ENCODE results near the gene HABP2. TPM values are rescaled to one million over a fixed set of nuclear protein-coding genes. Genes with fewer than 3 reads are reported as not detected.

The HABP2 gene
- total and polyA plus RNA-seq, 9 of the 15 experiments (the other 6 are each of a cell fraction or from before 2014, with no cell fraction given) = 0.09 TPM; not detected in 8

DNA sequence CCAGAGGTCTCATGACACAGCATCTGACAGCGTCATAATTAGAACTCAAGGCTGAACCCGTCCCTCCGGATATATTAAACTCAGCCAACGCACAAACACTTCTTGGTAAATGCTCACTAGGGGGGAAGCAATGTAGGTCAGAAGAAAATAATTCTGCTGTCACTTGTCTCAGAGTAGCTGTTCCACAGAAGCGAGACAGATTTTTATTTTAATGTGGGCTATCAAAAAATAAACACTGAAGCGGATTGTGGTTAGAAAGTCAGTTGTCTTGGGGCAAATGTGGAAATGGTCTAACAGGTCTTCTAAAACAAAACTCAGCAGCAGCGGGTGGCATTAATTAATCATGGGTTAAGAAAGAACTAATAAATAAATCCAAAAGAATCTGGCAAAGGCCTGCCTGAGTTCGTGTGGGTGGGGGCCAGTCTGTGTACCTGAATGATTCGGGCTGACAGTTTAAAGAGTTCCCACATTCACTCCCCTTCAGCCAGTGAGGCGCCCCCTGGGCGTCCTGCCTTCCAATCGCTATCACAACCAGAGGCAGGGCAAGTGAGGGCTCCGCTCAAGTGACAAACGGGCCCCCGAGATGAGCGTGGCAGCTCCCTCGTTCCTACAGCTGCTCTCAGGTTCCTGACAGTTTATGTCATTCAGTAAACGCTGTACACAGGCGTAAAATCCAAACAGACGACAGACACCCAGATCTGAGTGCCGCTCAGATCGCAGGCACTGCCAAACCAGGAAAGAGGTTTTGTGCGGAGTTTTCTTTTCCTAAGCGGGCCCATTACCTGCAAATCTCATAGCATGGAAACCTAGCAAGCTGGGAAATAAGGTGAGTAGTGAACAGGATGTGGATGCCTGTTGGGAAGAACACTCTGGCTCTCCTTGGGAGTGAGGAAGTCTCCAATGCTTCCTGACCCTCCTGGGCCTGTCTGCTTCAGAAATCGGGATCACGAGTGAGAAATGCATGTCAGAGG lies 58.1 kb downstream of the HABP2 start:
- no peak overlapping the region for H3K4me2 ChIP-seq (ENCODE audit: insufficient read depth, low read length)
- no TSS peak for BruUV-seq (replicated peaks)
- CTCF ChIA-PET (ENCODE audit: low intra/inter-chr PET ratio) = no interaction called here
- peaks cover 0 to 37% of the 10 kb centered on the region in 2 experiments; a peak in 2 of 5 replicates for H3K27me3 ChIP-seq (ENCODE audit: control insufficient read depth in 2 of 2, insufficient read depth in 2 of 2, low read length in 2 of 2)
- H3K9me1 ChIP-seq (ENCODE audit: control insufficient read depth, insufficient read depth, low read length) = no peaks in the 10 kb centered on the region
- POLR2A ChIA-PET = no interaction called here
- no peaks in the 10 kb centered on the region for H3K4me1 ChIP-seq (replicated peaks in 1 of 2; ENCODE audit: control insufficient read depth in 2 of 2, insufficient read depth in 2 of 2, low read length in 2 of 2)
- H3K27ac ChIP-seq (ENCODE audit: extremely low read depth, low read depth, low read length) = no peak overlapping the region
- in situ Hi-C loops (cut with MboI) = no loop called here
- intact Hi-C loops (cut with micrococcal nuclease) = no loop called here
- no peaks in the 10 kb centered on the region for H3K9me3 ChIP-seq (replicated peaks; ENCODE audit: control insufficient read depth, insufficient read depth, low read depth, low read length)
- DNase-seq (ENCODE audit: extremely low read depth in 1 of 4, low spot score in 3 of 4) = peak in 3 of 4 experiments; percentile 6 to 8 (median 6)
- H3K9ac ChIP-seq (ENCODE audit: insufficient read depth in 1 of 2, low read depth in 2 of 2, low read length in 2 of 2) = no peak overlapping the region
- ATAC-seq = peak; percentile 51
- no peaks in the 10 kb centered on the region for H4K20me1 ChIP-seq (replicated peaks; ENCODE audit: control insufficient read depth, insufficient read depth, low read length)
- no peaks in the 10 kb centered on the region for H3K36me3 ChIP-seq (ENCODE audit: control insufficient read depth, insufficient read depth, low read length)
- FAIRE-seq = no peak
- H2AFZ ChIP-seq (ENCODE audit: low read depth, low read length) = no peak overlapping the region
- no peak for TF ChIP-seq RFX7 (CRISPR knock-in tag; IDR thresholded peaks at IDR 0.05)
- no peak for TF ChIP-seq RB1 (IDR thresholded peaks at IDR 0.05; ENCODE audit: low read depth)
- TF ChIP-seq, protein P1, sequence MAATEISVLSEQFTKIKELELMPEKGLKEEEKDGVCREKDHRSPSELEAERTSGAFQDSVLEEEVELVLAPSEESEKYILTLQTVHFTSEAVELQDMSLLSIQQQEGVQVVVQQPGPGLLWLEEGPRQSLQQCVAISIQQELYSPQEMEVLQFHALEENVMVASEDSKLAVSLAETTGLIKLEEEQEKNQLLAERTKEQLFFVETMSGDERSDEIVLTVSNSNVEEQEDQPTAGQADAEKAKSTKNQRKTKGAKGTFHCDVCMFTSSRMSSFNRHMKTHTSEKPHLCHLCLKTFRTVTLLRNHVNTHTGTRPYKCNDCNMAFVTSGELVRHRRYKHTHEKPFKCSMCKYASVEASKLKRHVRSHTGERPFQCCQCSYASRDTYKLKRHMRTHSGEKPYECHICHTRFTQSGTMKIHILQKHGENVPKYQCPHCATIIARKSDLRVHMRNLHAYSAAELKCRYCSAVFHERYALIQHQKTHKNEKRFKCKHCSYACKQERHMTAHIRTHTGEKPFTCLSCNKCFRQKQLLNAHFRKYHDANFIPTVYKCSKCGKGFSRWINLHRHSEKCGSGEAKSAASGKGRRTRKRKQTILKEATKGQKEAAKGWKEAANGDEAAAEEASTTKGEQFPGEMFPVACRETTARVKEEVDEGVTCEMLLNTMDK (IDR thresholded peaks at IDR 0.05; ENCODE audit: borderline replicate concordance, insufficient read depth, low read depth, low read length, poor library complexity, severe bottlenecking) = peak; percentile 37
- WGBS (ENCODE audit: insufficient coverage, low coverage, missing lambda C conversion rate) = 3% methylated on average over 25 of the region's 26 CpGs
- no peak overlapping the region for H3K4me3 ChIP-seq
- no peaks in the 10 kb centered on the region for H3K79me2 ChIP-seq (ENCODE audit: control insufficient read depth, insufficient read depth, low read length)
